GM12875 (cell line): ENCODE measurements around the gene PSD.

Experiments used
- H3K4me3 ChIP-seq: one replicate; pipeline ENCODE4 v1.5.1; 2011; ENCODE audit warnings: low read depth, low read length, control low read depth
- TF ChIP-seq, protein P1 (sequence below): IDR thresholded peaks from 2 replicates; pipeline ENCODE4 v1.5.1; 2011; ENCODE audit warnings: low read depth, mild to moderate bottlenecking, control low read depth, inconsistent platforms, low read length, moderate library complexity, borderline replicate concordance; ENCODE audit not compliant: insufficient read depth

The PSD gene

DNA sequence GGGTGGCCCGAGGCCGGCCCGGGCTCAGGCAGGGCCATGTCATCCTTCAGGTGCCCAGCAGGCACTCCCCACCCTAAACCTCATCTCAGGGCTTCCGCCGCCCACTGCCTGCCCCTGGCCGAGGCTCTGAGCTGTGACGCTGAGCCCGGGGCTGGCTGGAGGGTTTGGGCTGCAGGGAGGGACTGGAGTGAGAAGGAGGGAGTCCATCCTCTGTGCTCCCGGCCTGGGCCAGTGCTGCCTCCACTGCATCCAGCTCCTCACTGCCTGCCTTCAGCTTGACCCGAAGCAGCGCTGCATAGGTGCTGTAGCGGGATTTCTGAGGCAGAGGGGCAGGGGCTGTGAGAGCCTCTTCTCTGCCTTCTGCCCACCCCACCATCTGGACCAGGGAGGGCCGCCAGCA lies 15.5 kb downstream of the PSD start:
- TF ChIP-seq, protein P1, sequence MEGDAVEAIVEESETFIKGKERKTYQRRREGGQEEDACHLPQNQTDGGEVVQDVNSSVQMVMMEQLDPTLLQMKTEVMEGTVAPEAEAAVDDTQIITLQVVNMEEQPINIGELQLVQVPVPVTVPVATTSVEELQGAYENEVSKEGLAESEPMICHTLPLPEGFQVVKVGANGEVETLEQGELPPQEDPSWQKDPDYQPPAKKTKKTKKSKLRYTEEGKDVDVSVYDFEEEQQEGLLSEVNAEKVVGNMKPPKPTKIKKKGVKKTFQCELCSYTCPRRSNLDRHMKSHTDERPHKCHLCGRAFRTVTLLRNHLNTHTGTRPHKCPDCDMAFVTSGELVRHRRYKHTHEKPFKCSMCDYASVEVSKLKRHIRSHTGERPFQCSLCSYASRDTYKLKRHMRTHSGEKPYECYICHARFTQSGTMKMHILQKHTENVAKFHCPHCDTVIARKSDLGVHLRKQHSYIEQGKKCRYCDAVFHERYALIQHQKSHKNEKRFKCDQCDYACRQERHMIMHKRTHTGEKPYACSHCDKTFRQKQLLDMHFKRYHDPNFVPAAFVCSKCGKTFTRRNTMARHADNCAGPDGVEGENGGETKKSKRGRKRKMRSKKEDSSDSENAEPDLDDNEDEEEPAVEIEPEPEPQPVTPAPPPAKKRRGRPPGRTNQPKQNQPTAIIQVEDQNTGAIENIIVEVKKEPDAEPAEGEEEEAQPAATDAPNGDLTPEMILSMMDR = no peak

DNA sequence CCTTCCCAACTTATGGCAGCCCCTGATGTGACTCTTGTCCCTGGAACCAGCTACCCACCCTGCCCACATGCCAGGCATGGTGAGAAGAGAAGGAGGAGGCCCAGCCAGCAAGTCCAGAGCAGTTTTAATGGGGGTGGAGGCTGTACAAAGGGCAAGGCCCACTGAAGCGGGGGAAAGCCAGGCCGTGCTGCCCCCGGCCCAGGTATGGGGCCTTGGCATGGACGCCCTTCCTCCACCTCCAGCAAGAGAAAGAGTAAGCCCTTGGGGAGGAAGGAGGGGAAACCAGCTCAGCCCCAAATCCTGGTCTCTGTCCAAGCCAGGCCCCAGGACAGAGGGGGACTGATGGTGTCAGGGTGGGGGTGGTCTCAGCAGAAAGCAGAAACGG lies 16.1 kb downstream of the PSD start:
- TF ChIP-seq, protein P1 = no peak
- no peak overlapping the region for H3K4me3 ChIP-seq

More for the DNA sequence above, 15.5 kb downstream of the PSD start:
- no peak overlapping the region for H3K4me3 ChIP-seq

DNA sequence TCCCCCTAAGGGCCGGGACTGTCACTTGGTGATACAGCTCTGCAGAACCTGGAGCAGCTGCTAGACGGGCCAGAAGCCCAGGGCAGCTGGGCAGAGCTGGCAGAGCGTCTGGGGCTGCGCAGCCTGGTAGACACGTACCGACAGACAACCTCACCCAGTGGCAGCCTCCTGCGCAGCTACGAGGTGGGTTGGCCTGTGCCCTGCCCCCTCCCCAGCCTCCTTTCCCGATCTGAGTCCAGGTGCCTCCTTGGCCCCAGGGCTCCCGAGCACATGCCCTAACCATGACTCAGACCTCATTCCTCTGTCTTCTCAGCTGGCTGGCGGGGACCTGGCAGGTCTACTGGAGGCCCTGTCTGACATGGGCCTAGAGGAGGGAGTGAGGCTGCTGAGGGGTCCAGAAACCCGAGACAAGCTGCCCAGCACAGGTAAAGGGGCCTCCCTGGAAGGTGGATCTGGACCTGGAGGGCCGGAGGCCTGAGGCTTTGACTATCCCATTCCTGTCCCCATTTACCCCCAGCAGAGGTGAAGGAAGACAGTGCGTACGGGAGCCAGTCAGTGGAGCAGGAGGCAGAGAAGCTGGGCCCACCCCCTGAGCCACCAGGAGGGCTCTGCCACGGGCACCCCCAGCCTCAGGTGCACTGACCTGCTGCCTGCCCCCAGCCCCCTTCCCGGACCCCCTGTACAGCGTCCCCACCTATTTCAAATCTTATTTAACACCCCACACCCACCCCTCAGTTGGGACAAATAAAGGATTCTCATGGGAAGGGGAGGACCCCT lies 16.7 kb downstream of the PSD start:
- TF ChIP-seq, protein P1 = no peak
- H3K4me3 ChIP-seq = no peak overlapping the region

DNA sequence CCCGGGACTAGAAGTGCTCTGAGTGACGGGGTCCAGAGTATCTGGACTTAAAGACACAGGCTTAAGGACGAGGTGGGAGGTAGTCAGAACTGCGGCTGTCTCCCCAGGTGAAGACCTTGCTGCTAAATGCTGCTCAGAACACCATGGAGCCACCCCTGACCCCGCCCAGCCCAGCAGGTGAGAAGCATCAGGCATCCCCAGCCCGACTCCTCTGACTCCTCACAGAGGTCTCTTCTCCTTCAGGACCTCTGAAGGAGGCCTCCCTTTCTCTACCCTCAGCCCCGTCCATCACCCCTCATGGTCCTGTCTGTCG lies 17.3 kb downstream of the PSD start:
- H3K4me3 ChIP-seq = no peak overlapping the region
- TF ChIP-seq, protein P1 = no peak

DNA sequence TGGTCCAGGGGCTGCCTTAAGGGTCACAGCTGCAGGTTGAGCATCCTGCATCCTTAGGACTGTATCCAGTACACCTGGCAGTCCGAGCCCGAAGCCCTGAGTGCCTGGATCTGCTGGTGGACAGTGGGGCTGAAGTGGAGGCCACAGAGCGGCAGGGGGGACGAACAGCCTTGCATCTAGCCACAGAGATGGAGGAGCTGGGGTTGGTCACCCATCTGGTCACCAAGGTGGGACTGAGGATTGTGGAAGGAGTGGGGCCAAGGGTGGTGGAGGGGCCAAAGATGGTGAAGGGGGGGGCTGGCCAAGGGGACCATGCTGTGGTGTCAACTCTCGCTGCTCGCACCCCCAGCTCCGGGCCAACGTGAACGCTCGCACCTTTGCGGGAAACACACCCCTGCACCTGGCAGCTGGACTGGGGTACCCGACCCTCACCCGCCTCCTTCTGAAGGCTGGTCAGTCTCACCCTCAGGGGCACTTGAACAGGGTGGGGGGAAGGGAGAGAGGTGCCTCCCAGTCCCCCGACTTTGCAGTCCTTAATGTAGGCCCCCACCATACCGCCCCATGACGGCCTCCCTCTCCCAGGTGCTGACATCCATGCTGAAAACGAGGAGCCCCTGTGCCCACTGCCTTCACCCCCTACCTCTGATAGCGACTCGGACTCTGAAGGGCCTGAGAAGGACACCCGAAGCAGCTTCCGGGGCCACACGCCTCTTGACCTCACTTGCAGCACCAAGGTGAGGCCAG lies 17.8 kb downstream of the PSD start:
- H3K4me3 ChIP-seq = no peak overlapping the region
- TF ChIP-seq, protein P1 = no peak

DNA sequence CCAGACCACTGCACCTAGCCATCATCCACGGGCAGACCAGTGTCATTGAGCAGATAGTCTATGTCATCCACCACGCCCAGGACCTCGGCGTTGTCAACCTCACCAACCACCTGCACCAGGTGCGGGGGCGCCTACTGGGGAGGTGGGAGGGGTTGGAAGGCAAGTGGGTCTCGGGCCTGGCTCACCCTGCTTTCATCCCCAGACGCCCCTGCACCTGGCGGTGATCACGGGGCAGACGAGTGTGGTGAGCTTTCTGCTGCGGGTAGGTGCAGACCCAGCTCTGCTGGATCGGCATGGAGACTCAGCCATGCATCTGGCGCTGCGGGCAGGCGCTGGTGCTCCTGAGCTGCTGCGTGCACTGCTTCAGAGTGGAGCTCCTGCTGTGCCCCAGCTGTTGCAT lies 18.5 kb downstream of the PSD start:
- TF ChIP-seq, protein P1 = no peak
- no peak overlapping the region for H3K4me3 ChIP-seq
